Activated CD8-positive, alpha-beta T cell treated with anti-CD3 and anti-CD28 coated beads for 36 hours (primary cell): ENCODE measurements around the gene UBR3. TPM values are rescaled to one million over a fixed set of nuclear protein-coding genes. Genes with fewer than 3 reads are reported as not detected.
A peak's percentile ranks its signal among the peaks of the same experiment; 100 is the strongest.
"Not testable (repeated sequence)": the region's sequence is repeated elsewhere in the genome, so short reads cannot be mapped to it uniquely, and the experiment has no call there.

Experiments used
- ATAC-seq: fragments of 200-7000 bp; cut with Tn5 transposase; one replicate; pipeline ENCODE4 v1.10.0; 2021; ENCODE audit warnings: mild to moderate bottlenecking, moderate library complexity
- CTCF ChIA-PET: fragments of 350-600 bp; sonication (Branson Sonifier 250); formaldehyde crosslinking; loops from one replicate; lab custom pipeline; 2021; ENCODE audit warnings: antibody characterized with exemption; lab: Charles Lee
- POLR2A ChIA-PET: fragments of 350-600 bp; sonication (Branson Sonifier 250); formaldehyde crosslinking; loops from one replicate; lab custom pipeline; 2021; ENCODE audit warnings: antibody characterized with exemption; lab: Charles Lee
- DNase-seq: peaks from one replicate; pipeline ENCODE4 v3.0.0-alpha.2; 2020
- H3K27ac Mint-ChIP-seq: one replicate; pipeline ENCODE4 v1.8.0; 2021; ENCODE audit warnings: mild to moderate bottlenecking, mixed read lengths
- H3K27me3 Mint-ChIP-seq: one replicate; pipeline ENCODE4 v1.8.0; 2021; ENCODE audit warnings: mixed read lengths
- H3K36me3 Mint-ChIP-seq: one replicate; pipeline ENCODE4 v1.8.0; 2021; ENCODE audit warnings: low read depth, mixed read lengths
- H3K4me1 Mint-ChIP-seq: one replicate; pipeline ENCODE4 v1.8.0; 2021; ENCODE audit warnings: low read depth, mixed read lengths
- H3K4me3 Mint-ChIP-seq: one replicate; pipeline ENCODE4 v1.8.0; 2021; ENCODE audit warnings: mild to moderate bottlenecking, moderate library complexity, mixed read lengths
- H3K9me3 Mint-ChIP-seq: one replicate; pipeline ENCODE4 v1.8.0; 2021; ENCODE audit warnings: mixed read lengths
- CTCF ChIP-seq: fragments of 200-600 bp; IDR thresholded peaks from one replicate; pipeline ENCODE4 v1.8.0; 2022; ENCODE audit warnings: antibody characterized with exemption, mild to moderate bottlenecking
- intact Hi-C: fragments of 100-400 bp; cut with micrococcal nuclease; formaldehyde crosslinking; loops from one replicate; pipeline ENCODE4 v1.10.0; 2022
- total RNA-seq, 2 experiments: library from RNA; stranded (reverse); gene quantifications; one replicate each; pipeline ENCODE4 v1.2.3, GENCODE V29; 2021

UBR3 gene
- total RNA-seq, 2 experiments from 2014 or later, result 14.0 to 15.7 TPM

GRCh38 chr2:169928463-169928864, 101.2 kb downstream of the UBR3 start:
- POLR2A ChIA-PET, result no interaction called here
- Mint-ChIP-seq H3K27ac (no peak overlapping the region), H3K9me3 (no peaks in the 10 kb centered on the region), H3K4me1 (no peaks in the 10 kb centered on the region), H3K36me3 (peaks cover 2% of the 10 kb centered on the region), H3K4me3 (no peak overlapping the region), H3K27me3 (no peaks in the 10 kb centered on the region)
- peak; percentile 91 for TF ChIP-seq CTCF
- CTCF ChIA-PET, result interaction anchor here (0.8 to 1.8 kb wide), 11 partner anchors 12 to 480 kb away, joined by 3 to 5 read pairs (median 3); partner anchors contain the start of gene METTL5
- DNase-seq (no peak), ATAC-seq (peak; percentile 60)
- intact Hi-C loops, result loop anchor here (5.0 kb wide), 2 partner anchors 101 to 401 kb away; partner anchors contain the start of gene UBR3

- POLR2A ChIA-PET, result no interaction called here
- H3K4me3 Mint-ChIP-seq, result no peak overlapping the region
- peak; percentile 47 for ATAC-seq
- peak; percentile 52 for TF ChIP-seq CTCF
- no peaks in the 10 kb centered on the region for H3K9me3 Mint-ChIP-seq
- H3K4me1 Mint-ChIP-seq, result no peaks in the 10 kb centered on the region
- H3K27me3 Mint-ChIP-seq, result no peaks in the 10 kb centered on the region
- intact Hi-C loops, result no loop called here
- no peak overlapping the region for H3K27ac Mint-ChIP-seq
- H3K36me3 Mint-ChIP-seq, result peaks cover 16% of the 10 kb centered on the region
- DNase-seq, result no peak
- CTCF ChIA-PET, result interaction anchor here (0.7 to 1.1 kb wide), 3 partner anchors 9 to 106 kb away, joined by 3 to 5 read pairs (median 3); partner anchors contain the start of gene UBR3
Measured at GRCh38 chr2:169933124-169933711, 106.0 kb downstream of the UBR3 start.

- intact Hi-C loops, POLR2A ChIA-PET, H3K27ac Mint-ChIP-seq, ATAC-seq, H3K9me3 Mint-ChIP-seq, H3K4me3 Mint-ChIP-seq, H3K4me1 Mint-ChIP-seq, CTCF ChIA-PET, H3K27me3 Mint-ChIP-seq, DNase-seq: not testable (repeated sequence)
- H3K36me3 Mint-ChIP-seq, result peaks cover 18% of the 10 kb centered on the region
Measured at GRCh38 chr2:169936652-169937051, 109.4 kb downstream of the UBR3 start.

GRCh38 chr2:169945515-169945914, 118.3 kb downstream of the UBR3 start:
- ChIA-PET POLR2A (no interaction called here), CTCF (no interaction called here)
- no peak for TF ChIP-seq CTCF
- H3K27ac Mint-ChIP-seq, result no peak overlapping the region
- intact Hi-C loops, result no loop called here
- no peaks in the 10 kb centered on the region for H3K27me3 Mint-ChIP-seq
- peaks cover 6% of the 10 kb centered on the region for H3K4me1 Mint-ChIP-seq
- peaks cover 13% of the 10 kb centered on the region for H3K36me3 Mint-ChIP-seq
- H3K9me3 Mint-ChIP-seq, result no peaks in the 10 kb centered on the region
- ATAC-seq (no peak), DNase-seq (no peak)
- no peak overlapping the region for H3K4me3 Mint-ChIP-seq

- DNase-seq, result no peak
- H3K4me3 Mint-ChIP-seq, result no peak overlapping the region
- CTCF ChIA-PET, result no interaction called here
- intact Hi-C loops, result no loop called here
- POLR2A ChIA-PET, result no interaction called here
- ATAC-seq, result no peak
- peaks cover 11% of the 10 kb centered on the region for H3K36me3 Mint-ChIP-seq
- H3K27ac Mint-ChIP-seq, result no peak overlapping the region
- no peaks in the 10 kb centered on the region for H3K9me3 Mint-ChIP-seq
- no peaks in the 10 kb centered on the region for H3K27me3 Mint-ChIP-seq
- no peak for TF ChIP-seq CTCF
- H3K4me1 Mint-ChIP-seq, result peaks cover 6% of the 10 kb centered on the region
Measured at GRCh38 chr2:169946092-169946491, 118.8 kb downstream of the UBR3 start.
